LNCAP (cell line): ENCODE results near the gene KYNU.

Experiments used
- CTCF ChIP-seq: fragments of 450-650 bp; IDR thresholded peaks from 2 replicates; pipeline ENCODE4 v1.5.1; 2017; ENCODE audit warnings: mild to moderate bottlenecking

The KYNU gene

DNA sequence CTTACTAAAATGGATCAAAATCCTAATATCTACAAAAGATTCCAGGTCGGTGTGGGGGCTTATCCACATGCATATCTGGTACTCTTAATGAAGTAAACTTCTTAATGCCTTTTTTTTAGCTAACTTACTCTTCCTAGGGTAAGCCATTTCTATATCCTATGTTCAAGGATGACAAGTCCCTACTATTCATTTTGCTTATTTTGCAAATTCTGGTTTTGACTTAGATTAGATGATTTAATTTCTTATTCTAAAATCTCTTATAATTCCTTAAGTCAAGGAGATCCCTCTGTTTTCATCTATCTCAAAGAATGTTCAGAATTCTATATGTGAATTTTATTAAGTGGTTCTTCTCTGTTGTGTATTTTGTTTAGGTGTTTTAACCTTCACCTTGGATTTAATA is 79.7 kb downstream of the KYNU start:
- TF ChIP-seq CTCF: no peak

DNA sequence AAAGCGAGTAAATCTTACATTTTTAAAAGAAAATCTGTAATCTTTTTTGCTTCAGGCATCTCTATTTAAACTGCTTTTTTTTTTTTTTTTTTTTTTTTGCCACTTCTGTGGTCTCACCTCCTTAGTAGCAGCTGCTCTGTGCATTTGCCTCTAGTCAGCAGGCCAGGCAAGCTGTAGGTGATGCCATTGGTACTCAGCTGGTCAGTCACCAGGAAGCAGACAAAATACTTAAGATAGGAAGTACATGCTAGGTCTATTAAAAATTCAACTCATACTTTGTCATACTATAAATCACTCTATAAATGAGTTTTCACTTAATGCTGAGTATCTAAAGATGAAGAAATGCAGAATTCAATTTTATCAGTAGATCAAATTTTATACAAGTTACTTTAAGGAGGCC is 83.7 kb downstream of the KYNU start:
- TF ChIP-seq CTCF: no peak

- no peak for TF ChIP-seq CTCF
These were observed 88.0 kb downstream of the KYNU start for GRCh38 chr2:142965443-142965842.

GRCh38 chr2:142966284-142966683 is 88.8 kb downstream of the KYNU start:
- no peak for TF ChIP-seq CTCF

DNA sequence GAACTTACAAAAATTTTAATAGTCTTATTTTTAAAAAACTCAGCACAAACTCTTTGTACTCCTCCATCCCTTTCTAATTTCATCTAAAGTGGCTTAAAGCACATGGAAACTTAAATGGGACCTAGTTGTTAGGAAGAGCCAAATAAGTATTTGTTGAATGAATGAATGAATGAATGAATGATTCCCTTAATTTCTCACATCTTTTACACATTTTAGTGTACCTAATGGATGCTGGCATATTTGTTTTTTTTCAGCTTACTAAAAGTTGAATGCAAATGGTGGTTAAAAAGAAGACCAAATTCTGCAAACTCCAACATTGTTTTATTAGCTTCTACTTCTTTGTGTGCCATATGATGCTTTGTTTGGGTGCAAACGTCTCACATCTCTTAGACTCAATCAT is 89.6 kb downstream of the KYNU start:
- TF ChIP-seq CTCF: no peak

DNA sequence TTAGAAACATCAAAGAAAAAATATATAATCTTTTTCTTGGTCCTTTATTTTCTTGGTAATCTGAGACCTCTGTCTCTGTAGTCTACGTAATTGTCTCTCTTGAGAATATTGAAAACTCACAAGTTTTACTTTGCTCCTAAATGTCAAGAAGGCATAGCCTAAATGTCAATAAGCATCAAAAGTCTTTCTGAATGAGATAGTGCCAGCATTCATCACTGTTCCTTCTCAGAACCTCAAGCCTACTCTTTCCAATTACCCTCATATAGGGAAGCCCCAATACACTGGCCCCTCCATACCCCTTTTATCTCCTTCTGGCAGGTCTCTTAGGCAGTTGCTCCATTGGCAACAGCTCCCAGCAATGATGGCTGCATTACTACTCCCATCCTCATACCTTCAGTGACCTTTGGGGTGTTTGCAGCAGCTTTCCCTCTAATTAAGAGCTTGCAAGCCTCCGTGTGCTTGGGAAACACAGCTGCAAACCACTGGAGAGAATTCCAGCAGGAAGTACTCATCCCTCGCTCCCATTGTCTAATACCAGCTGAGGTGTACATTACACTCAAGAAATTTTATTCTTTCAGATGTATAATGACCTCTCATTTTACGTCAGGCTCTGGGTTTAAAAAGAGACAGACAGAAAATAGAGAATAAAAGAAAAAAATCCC is 95.8 kb downstream of the KYNU start:
- TF ChIP-seq CTCF: no peak

GRCh38 chr2:142973822-142974207 is 96.4 kb downstream of the KYNU start:
- TF ChIP-seq CTCF: no peak
